Measurements from ENCODE around the gene RNLS.

RNLS gene

DNA sequence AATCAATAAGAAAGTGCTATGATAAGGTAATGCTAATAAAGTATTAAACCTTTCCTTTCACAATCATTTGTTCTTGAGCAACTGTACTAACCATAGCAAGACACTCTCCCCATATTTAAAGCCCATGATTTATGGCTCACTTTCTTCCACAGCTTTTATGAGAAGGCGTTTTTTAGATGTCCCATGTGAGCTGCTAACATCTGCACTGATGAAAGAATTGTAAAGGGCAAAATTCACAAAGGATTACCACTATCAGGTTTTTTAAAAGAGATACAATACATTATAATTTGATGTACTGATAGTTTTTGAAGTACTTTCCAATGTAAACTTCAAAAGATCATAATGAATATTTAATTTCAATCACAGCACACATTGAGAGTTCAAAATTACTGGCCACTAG is 75.7 kb downstream of the RNLS start:
- Histone ChIP-seq H3K27me3 (ENCODE audit: insufficient read depth, low read length) (no peaks in the 10 kb centered on the region), H3K27ac (ENCODE audit: low read depth, low read length, poor library complexity, severe bottlenecking) (no peak overlapping the region), H2AFZ (ENCODE audit: low read length) (no peak overlapping the region), H3K36me3 (ENCODE audit: insufficient read depth, low read length) (no peaks in the 10 kb centered on the region), H3F3A (ENCODE audit: insufficient read depth, low read length) (no peaks in the 10 kb centered on the region), H4K20me1 (ENCODE audit: insufficient read depth, low read length) (no peaks in the 10 kb centered on the region), H3K9ac (ENCODE audit: low read length) (no peak overlapping the region), H3K4me1 (ENCODE audit: insufficient read depth, low read length, severe bottlenecking) (no peaks in the 10 kb centered on the region), H3K4me3 (ENCODE audit: low read depth, low read length, poor library complexity, severe bottlenecking) (no peak overlapping the region), H3K9me2 (ENCODE audit: low read depth, low read length) (no peaks in the 10 kb centered on the region), H3K9me3 (ENCODE audit: low read length) (no peaks in the 10 kb centered on the region), H3K4me2 (ENCODE audit: low read length) (no peak overlapping the region), H3K79me2 (ENCODE audit: insufficient read depth, low read length) (no peaks in the 10 kb centered on the region)
- TF ChIP-seq, protein P1, sequence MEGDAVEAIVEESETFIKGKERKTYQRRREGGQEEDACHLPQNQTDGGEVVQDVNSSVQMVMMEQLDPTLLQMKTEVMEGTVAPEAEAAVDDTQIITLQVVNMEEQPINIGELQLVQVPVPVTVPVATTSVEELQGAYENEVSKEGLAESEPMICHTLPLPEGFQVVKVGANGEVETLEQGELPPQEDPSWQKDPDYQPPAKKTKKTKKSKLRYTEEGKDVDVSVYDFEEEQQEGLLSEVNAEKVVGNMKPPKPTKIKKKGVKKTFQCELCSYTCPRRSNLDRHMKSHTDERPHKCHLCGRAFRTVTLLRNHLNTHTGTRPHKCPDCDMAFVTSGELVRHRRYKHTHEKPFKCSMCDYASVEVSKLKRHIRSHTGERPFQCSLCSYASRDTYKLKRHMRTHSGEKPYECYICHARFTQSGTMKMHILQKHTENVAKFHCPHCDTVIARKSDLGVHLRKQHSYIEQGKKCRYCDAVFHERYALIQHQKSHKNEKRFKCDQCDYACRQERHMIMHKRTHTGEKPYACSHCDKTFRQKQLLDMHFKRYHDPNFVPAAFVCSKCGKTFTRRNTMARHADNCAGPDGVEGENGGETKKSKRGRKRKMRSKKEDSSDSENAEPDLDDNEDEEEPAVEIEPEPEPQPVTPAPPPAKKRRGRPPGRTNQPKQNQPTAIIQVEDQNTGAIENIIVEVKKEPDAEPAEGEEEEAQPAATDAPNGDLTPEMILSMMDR (IDR thresholded peaks at IDR 0.05; ENCODE audit: low read length), result no peak
- no peak for TF ChIP-seq EZH2 (IDR thresholded peaks at IDR 0.05; ENCODE audit: borderline replicate concordance, low read length)

DNA sequence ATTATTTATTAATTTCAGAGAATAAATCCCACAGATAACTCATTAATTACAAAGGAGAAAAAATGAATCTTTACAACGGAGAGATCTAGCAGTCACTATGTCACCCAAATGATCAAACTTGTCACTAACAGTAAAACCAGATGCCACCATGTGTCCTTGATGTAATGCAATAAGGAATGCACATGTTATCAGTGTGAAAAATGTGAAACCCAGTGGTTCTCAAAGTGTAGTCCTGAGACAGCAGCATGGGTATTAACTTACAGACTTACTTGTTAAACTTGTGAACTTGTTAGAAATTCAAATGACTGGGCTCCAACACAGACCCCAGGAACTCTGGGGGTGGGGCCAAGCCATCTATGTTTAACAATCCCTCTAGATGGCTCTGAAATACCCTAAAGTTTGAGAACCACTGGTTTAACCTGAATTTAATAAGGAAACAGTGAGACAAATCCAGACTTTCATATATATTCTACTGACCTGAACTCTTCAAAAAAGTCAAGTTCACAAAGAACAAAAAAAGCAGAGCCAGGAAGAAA is 77.4 kb downstream of the RNLS start:
- Histone ChIP-seq H3F3A (ENCODE audit: insufficient read depth, low read length) (no peaks in the 10 kb centered on the region), H2AFZ (ENCODE audit: low read length) (no peak overlapping the region), H3K9ac (ENCODE audit: low read length) (no peak overlapping the region), H3K36me3 (ENCODE audit: insufficient read depth, low read length) (no peaks in the 10 kb centered on the region), H3K4me1 (ENCODE audit: insufficient read depth, low read length, severe bottlenecking) (no peaks in the 10 kb centered on the region), H3K4me2 (ENCODE audit: low read length) (no peak overlapping the region), H3K79me2 (ENCODE audit: insufficient read depth, low read length) (no peaks in the 10 kb centered on the region), H3K27ac (ENCODE audit: low read depth, low read length, poor library complexity, severe bottlenecking) (no peak overlapping the region), H3K27me3 (ENCODE audit: insufficient read depth, low read length) (no peaks in the 10 kb centered on the region), H3K9me3 (ENCODE audit: low read length) (no peaks in the 10 kb centered on the region), H3K9me2 (ENCODE audit: low read depth, low read length) (no peaks in the 10 kb centered on the region), H3K4me3 (ENCODE audit: low read depth, low read length, poor library complexity, severe bottlenecking) (no peak overlapping the region), H4K20me1 (ENCODE audit: insufficient read depth, low read length) (no peaks in the 10 kb centered on the region)
- TF ChIP-seq, protein P1 (IDR thresholded peaks at IDR 0.05; ENCODE audit: low read length), result no peak
- no peak for TF ChIP-seq EZH2 (IDR thresholded peaks at IDR 0.05; ENCODE audit: borderline replicate concordance, low read length)

DNA sequence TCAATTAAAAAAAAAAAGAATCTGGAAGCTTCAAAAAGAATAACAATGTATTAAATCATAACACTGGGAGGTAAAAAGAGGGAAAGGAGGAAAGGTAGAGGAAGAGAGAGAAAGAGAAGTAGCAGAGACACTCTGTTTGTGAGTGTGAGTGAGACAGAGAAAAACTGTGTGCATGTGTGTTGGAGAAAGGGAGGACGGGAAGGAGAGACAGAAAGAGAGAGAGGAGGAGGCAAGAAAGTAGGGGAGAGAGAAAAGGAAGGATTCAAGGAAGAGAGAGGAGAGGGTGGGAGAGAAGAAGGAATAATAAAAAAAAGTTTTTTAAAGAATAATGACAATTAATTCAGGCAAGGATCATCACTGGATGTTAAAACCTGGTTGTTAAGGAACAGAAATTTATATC is 77.9 kb downstream of the RNLS start:
- H3K4me2 ChIP-seq (ENCODE audit: low read length), result no peak overlapping the region
- no peaks in the 10 kb centered on the region for H4K20me1 ChIP-seq (ENCODE audit: insufficient read depth, low read length)
- no peak overlapping the region for H3K27ac ChIP-seq (ENCODE audit: low read depth, low read length, poor library complexity, severe bottlenecking)
- no peaks in the 10 kb centered on the region for H3F3A ChIP-seq (ENCODE audit: insufficient read depth, low read length)
- no peaks in the 10 kb centered on the region for H3K9me3 ChIP-seq (ENCODE audit: low read length)
- H3K9ac ChIP-seq (ENCODE audit: low read length), result no peak overlapping the region
- H2AFZ ChIP-seq (ENCODE audit: low read length), result no peak overlapping the region
- TF ChIP-seq, protein P1 (IDR thresholded peaks at IDR 0.05; ENCODE audit: low read length), result no peak
- no peak for TF ChIP-seq EZH2 (IDR thresholded peaks at IDR 0.05; ENCODE audit: borderline replicate concordance, low read length)
- no peaks in the 10 kb centered on the region for H3K27me3 ChIP-seq (ENCODE audit: insufficient read depth, low read length)
- H3K4me3 ChIP-seq (ENCODE audit: low read depth, low read length, poor library complexity, severe bottlenecking), result no peak overlapping the region
- no peaks in the 10 kb centered on the region for H3K9me2 ChIP-seq (ENCODE audit: low read depth, low read length)
- no peaks in the 10 kb centered on the region for H3K36me3 ChIP-seq (ENCODE audit: insufficient read depth, low read length)
- no peaks in the 10 kb centered on the region for H3K79me2 ChIP-seq (ENCODE audit: insufficient read depth, low read length)
- H3K4me1 ChIP-seq (ENCODE audit: insufficient read depth, low read length, severe bottlenecking), result no peaks in the 10 kb centered on the region

Measured in OCI-LY1 (cell line).